ENCODE measurements around the gene TAF8.

Gene TAF8

GRCh38 chr6:42095776-42096541, 45.6 kb downstream of the TAF8 start:
- no peak for DNase-seq (ENCODE audit: low read depth in 2 of 2)

GRCh38 chr6:42099340-42100028, 49.2 kb downstream of the TAF8 start:
- DNase-seq (ENCODE audit: low read depth in 2 of 2): peak in 1 of 2 donors; percentile 46

GRCh38 chr6:42100029-42100901, 49.9 kb downstream of the TAF8 start:
- peak in 1 of 2 donors; percentile 54 for DNase-seq (ENCODE audit: low read depth in 2 of 2)

GRCh38 chr6:42101186-42101657, 50.9 kb downstream of the TAF8 start:
- no peak for DNase-seq (ENCODE audit: low read depth in 2 of 2)

- no peak for DNase-seq (ENCODE audit: low read depth in 2 of 2)
Measured at GRCh38 chr6:42103216-42103615, 52.9 kb downstream of the TAF8 start.

GRCh38 chr6:42103753-42104094, 53.4 kb downstream of the TAF8 start:
- no peak for DNase-seq (ENCODE audit: low read depth in 2 of 2)

GRCh38 chr6:42104095-42104803, 53.9 kb downstream of the TAF8 start:
- peak; percentile 63 to 72 for DNase-seq (ENCODE audit: low read depth in 2 of 2)

GRCh38 chr6:42104804-42105125, 54.4 kb downstream of the TAF8 start:
- no peak for DNase-seq (ENCODE audit: low read depth in 2 of 2)

GRCh38 chr6:42105156-42105648, 54.9 kb downstream of the TAF8 start:
- no peak for DNase-seq (ENCODE audit: low read depth in 2 of 2)

GRCh38 chr6:42105709-42106108, 55.4 kb downstream of the TAF8 start:
- DNase-seq (ENCODE audit: low read depth in 2 of 2): no peak

GRCh38 chr6:42106112-42107023, 56.0 kb downstream of the TAF8 start:
- DNase-seq (ENCODE audit: low read depth in 2 of 2): no peak

- no peak for DNase-seq (ENCODE audit: low read depth in 2 of 2)
Measured at GRCh38 chr6:42108071-42108470, 57.7 kb downstream of the TAF8 start.

GRCh38 chr6:42110683-42111082, 60.4 kb downstream of the TAF8 start:
- no peak for DNase-seq (ENCODE audit: low read depth in 2 of 2)

- DNase-seq (ENCODE audit: low read depth in 2 of 2): no peak
Measured at GRCh38 chr6:42112351-42112750, 62.0 kb downstream of the TAF8 start.

GRCh38 chr6:42113936-42114636, 63.8 kb downstream of the TAF8 start:
- DNase-seq (ENCODE audit: low read depth in 2 of 2): no peak

GRCh38 chr6:42117843-42118161, 67.5 kb downstream of the TAF8 start:
- no peak for DNase-seq (ENCODE audit: low read depth in 2 of 2)

- no peak for DNase-seq (ENCODE audit: low read depth in 2 of 2)
Measured at GRCh38 chr6:42118162-42119001, 68.1 kb downstream of the TAF8 start.

- no peak for DNase-seq (ENCODE audit: low read depth in 2 of 2)
Measured at GRCh38 chr6:42120895-42121865, 70.9 kb downstream of the TAF8 start.
